ENCODE results near the gene QSOX2.
"Not testable (repeated sequence)": the region's sequence is repeated elsewhere in the genome, so short reads cannot be mapped to it uniquely, and the experiment has no call there.

Gene QSOX2

GRCh38 chr9:136237486-136238341, 7.9 kb downstream of the QSOX2 start:
- no peak for DNase-seq (ENCODE audit: low read depth in 2 of 2)

GRCh38 chr9:136236471-136237410, 8.9 kb downstream of the QSOX2 start:
- DNase-seq (ENCODE audit: low read depth in 2 of 2) = not testable (repeated sequence)

DNA sequence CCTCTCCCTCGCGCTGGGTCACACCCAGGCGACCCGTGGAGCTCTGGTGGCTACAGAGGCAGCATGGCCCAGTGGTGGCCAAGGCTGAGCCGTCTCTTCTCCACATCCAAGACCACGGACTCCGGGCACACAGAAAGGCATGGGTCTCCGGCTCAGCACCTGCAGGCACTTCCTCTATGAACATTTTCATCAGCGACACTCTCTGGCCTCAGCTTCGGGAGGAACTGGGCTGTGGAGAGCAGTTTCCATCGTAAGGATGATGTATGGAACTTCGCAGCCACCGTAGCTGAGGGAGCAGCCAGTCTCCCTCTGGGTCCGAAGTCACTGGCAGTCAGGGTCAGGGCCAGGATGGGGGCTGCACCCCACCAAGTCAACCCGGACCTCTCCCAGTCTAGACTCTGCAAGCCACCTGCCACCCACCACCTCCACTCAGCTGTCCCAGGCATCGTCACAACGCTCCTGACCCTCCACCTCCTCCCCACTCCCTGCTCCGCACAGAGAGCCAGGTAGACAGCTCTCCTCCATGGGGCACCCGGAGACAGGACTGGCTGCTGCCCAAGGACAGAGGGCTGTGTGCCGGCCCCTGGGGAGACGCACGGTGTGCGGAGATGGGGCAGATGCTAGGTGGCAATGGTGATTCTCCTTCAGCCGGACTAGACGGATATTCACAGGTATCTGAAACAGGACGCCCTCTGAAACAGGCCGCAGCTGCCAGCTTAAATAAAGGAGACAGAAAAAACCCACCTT, 9.7 kb downstream of the QSOX2 start:
- DNase-seq (ENCODE audit: low read depth in 2 of 2) = no peak

DNA sequence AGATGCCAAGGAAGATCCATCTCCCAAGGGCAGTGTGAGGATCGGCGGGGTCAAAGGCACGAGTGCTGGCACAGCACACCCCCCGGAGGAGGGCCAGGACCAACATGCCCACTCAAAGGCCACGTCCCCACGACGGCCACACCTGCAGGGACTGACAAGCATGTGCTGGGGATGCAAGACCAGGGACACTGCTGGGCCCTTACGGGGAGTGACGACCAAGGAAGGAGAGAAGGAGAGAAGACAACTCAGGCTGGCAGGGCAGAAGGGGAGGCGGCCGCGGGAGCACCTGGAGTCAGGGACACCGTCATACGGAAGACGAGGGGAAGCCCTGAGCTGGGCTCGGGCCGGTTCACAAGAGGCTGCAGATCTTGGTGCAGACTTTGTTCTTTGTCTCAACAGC, 10.4 kb downstream of the QSOX2 start:
- DNase-seq (ENCODE audit: low read depth in 2 of 2) = no peak

DNA sequence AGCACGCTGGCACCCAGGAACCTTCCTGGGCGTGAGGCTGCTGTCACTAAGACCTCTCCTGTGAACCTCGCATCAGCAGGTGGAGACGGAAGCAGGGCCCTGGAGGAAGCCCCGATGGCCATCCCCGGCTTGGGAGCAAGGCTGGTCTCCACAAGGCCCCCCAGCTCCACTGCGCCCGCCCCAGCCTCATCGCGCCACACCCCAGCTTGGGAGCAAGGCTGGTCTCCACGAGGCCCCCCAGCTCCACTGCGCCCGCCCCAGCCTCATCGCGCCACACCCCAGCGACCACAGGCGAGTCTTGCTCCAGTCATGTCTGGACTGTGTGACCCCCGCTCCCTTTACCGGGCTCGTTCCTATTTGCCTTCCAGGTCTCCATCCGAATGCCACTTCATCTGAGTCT, 11.0 kb downstream of the QSOX2 start:
- no peak for DNase-seq (ENCODE audit: low read depth in 2 of 2)

DNA sequence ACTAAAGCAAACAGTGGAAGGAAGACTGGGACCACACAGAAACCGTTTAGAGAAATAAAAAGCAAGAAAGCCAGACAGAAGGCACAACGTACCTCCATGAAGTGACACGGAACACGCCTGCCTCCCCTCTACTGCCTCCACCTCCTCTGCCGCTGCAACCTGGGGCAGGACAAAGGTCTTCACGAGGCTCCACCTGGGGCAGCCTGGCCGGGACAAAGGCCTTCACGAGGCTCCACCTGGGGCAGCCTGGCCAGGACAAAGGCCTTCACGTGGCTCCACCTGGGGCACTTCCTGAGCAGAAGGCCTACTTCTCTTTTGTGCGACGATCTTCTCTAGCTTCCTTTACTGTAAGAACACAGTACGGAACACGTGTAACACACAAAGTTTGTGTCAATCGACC, 11.7 kb downstream of the QSOX2 start:
- no peak for DNase-seq (ENCODE audit: low read depth in 2 of 2)

DNA sequence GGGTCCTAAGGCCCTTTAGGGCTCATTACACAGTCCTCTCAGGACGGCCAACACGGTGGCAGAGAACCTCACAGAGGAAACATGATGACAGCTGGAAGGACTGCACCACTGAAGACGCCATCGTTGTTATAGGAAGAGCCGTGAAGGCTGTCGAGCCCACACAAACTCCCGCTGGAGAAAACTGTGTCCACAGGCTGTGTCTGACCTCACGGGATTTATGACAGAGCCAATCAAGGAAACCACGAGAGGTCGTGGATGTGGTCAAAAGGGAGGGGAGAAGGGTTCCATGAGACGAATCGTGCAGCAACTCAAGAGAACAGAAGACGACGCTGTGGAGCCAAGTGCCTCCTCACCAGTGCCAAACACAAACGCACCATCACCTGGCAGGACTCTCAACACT, 12.2 kb downstream of the QSOX2 start:
- no peak for DNase-seq (ENCODE audit: low read depth in 2 of 2)

DNA sequence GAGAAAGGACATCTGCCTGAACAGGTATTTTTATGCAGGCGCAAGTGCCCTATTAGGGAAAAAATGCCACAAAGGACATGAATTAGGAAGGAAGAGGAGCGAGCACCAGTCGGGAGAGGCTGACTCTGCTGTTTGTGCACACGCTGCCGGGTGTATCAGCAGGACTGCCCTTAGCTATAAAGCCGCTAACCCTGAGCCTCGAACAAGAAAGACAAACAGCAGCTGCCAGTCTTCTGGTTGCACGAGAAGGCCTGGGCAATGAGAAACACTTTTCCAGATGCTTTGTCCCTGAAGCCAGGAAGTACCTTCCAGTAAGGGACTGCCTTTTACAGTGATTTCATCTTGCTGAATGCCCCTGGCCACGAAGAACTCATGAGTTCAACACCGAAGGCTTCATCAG, 12.6 kb downstream of the QSOX2 start:
- DNase-seq (ENCODE audit: low read depth in 2 of 2) = no peak

GRCh38 chr9:136231478-136232297, 13.9 kb downstream of the QSOX2 start:
- no peak for DNase-seq (ENCODE audit: low read depth in 2 of 2)

GRCh38 chr9:136230773-136231172, 14.8 kb downstream of the QSOX2 start:
- DNase-seq (ENCODE audit: low read depth in 2 of 2) = no peak

GRCh38 chr9:136230365-136230764, 15.2 kb downstream of the QSOX2 start:
- DNase-seq (ENCODE audit: low read depth in 2 of 2) = no peak

GRCh38 chr9:136229096-136230065, 16.2 kb downstream of the QSOX2 start:
- DNase-seq (ENCODE audit: low read depth in 2 of 2) = no peak

- no peak for DNase-seq (ENCODE audit: low read depth in 2 of 2)
Observed at GRCh38 chr9:136228107-136228875, 17.3 kb downstream of the QSOX2 start.

- no peak for DNase-seq (ENCODE audit: low read depth in 2 of 2)
Observed at GRCh38 chr9:136226680-136227407, 18.8 kb downstream of the QSOX2 start.

DNA sequence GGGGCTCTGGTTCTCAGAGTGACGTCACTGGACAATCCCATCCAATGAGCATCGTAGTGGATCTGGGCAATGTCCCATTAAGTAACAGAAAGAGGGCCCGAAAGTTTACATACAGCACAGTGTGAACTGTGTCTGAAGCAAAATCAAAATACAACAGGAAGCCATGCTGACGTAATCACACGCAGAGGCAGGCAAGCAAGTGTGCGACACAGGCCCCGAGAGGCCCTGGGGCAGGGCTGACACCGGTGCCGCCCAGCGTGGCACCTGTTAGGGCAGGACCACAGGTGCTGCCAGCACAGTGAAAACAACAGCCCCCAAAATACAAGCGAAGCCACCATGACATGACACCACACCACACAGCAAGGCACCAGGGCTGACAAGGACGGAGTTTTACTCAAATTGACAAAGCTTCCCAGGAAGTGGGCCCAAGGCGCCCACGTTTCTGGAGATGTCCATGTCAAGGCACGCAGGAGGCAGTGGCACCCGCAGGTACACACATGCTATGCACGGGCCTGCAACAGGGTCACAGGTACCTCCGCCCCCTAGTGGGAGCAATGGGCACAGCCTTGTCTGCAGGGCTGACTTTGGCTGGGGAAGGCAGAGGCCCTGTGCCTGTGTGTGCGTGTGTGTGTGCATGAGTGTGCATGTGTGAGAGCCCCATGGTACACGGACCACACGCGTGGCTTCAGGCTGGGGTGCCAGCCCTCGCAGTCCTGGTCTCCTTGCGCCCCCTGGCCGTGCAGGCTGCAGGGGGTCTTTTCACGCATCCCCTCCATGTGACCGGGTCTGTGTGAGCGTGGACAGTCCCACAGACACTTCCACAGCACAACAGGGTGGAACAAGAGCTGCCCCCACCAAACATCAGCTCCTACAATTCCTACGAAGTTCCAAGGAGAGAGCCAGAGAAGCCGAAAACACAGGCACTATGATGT, 19.6 kb downstream of the QSOX2 start:
- DNase-seq (ENCODE audit: low read depth in 2 of 2) = peak in 1 of 2 donors; percentile 40

DNA sequence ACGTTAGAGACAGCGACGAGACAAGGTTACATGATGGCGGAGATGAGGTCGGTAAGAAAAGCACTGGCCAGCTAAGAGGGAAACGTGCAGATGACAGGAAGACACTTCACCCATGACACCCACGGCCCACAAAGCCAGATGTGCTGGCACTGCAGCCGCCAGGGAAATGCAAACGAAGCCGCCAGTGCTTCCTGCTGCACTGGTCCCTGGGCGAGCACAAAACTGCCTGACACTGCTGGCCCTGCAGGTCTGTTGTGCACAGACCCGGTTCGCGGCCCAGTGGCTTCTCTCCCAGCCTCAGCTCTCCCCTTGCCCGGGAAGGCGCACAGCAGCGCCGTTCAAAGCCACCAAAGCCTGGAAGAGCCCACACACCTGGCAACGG, 20.3 kb downstream of the QSOX2 start:
- DNase-seq (ENCODE audit: low read depth in 2 of 2) = no peak

- no peak for DNase-seq (ENCODE audit: low read depth in 2 of 2)
Observed at GRCh38 chr9:136223871-136224640, 21.6 kb downstream of the QSOX2 start.
